ENCODE data around the gene PHLDB3.

DNA sequence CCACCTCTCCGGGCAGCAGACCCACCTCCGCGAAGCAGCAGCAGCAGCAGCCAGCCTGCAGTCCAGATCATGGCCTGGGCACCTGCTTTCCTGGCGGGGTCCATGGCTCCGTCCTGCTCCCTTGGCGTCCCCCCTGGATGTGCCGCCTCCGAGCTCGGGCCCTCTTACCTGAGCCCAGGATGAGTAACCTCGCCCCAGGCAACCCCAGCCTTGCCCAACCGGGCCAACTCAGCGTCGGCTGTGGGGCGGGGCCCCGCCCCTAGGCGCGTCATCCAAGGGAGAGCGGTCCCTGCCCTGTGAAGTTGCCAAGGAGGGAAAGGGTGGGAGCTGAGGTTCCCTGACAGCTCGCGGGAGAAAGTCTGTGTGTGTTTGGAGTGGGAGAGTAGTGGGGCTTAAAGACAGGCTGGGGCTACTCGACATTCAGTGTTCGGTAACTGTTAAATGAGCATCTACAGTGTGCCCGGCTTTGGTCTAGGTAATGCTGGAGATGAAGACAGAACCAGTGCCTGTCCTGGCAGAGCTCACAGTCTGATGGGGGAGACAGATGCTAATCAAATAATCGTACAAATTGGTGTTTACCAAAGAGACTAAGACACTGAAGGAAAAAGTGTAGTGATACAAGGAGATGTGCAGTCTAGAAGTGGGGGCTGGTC, 39.0 kb downstream of the PHLDB3 start, which contains the start of gene LYPD3:
- TF ChIP-seq CTCF (conservative IDR thresholded peaks at IDR 0.05; ENCODE audit: low read length) (no peak), EZH2phosphoT487 (IDR thresholded peaks at IDR 0.05; ENCODE audit: borderline replicate concordance, low read depth, low read length) (no peak)

Measured in OCI-LY7 (cell line).